ENCODE results near the gene RAB6D.
"Not testable (repeated sequence)": the region's sequence is repeated elsewhere in the genome, so short reads cannot be mapped to it uniquely, and the experiment has no call there.

RAB6D gene

DNA sequence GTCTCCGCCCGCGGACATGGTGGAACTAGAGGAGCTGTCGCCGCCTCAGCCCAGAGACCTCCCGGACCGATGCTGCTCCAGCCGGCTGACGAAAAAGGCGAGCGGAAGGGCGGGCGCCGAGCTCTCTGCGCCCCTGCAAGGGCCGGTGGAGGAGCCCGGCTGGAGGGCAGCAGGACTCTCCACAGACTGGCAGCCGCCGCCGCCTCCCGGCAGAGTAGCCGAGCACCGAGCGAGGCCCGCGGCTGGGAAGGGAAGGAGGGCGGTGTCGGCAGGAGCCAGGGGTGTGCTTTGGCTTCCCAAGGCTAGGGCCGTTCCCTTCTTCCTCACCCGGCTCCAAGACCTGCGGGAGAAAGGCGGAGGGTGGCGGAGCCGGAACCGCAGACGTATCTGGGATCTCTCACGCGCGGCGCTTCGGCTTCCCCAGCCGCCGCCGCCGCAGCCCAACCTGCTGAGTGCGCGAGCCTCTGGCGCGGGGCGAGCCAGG is at the start of gene RAB6D:
Gene RAB6D (minus strand): TSS at position 466 of the 484 bp plus-strand sequence. CDS start 448 bp downstream, at position 18.
- peak within 1 kb of the TSS; percentile 60 for H3K4me3 Mint-ChIP-seq
- H3K9me3 Mint-ChIP-seq; DNase-seq (ENCODE audit: low spot score); H3K4me1 Mint-ChIP-seq (ENCODE audit: low read depth); H3K27ac Mint-ChIP-seq; H3K36me3 Mint-ChIP-seq (ENCODE audit: low read depth): not testable (repeated sequence)
- H3K27me3 Mint-ChIP-seq (ENCODE audit: low read depth) = peaks cover 47% of the 10 kb centered on the region

DNA sequence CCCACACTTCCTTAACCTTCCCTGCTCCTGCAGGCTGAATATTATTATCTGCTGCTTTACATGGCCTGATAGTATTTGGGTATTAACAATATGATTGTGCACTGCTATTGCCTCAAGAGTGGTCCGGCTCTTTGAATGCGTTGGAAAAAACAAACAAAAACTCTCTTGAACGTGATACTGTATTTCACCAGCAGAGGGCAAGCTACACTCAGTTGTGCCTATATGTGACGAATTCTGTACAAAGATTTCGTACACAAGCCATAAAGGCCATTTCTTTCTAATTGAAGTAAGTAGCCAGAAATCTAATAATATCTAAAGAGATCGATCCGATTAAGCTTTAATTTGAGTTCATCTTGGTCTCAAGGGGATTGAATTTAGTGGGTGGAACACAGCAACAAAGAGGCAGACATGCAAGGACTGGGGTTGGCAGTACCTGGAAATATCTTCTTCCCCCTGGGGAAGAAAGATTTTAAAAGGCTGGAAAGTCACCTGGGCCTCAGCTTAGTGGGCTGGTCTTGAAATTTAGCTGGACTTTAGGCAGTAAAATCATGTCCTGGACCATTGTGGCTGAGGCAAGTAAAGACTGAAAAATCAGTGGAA is 49.3 kb upstream of the RAB6D start:
- Mint-ChIP-seq H3K27me3 (ENCODE audit: low read depth) (peaks cover 29% of the 10 kb centered on the region), H3K4me1 (ENCODE audit: low read depth) (peaks cover 12% of the 10 kb centered on the region), H3K9me3 (no peaks in the 10 kb centered on the region), H3K4me3 (no peak overlapping the region), H3K36me3 (ENCODE audit: low read depth) (no peaks in the 10 kb centered on the region), H3K27ac (no peak overlapping the region)
- DNase-seq (ENCODE audit: low spot score) = no peak

DNA sequence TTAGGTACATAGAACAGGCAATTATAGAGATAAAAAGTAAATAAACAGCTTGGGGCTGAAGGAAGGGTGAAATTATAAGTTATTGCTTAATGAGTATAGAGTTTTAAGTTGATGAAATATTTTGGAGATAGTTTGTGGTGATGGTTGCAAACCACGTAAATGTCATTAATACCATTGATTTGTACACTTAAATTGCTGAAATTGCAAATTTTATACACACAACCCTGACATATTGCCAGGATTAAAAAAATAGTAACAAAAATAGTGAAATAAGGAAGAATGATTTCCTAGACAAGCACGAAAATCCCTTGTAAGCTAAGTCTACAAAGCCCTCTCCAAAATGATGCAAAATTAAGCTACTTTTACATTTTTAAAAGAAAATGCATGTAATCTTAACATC is 46.2 kb upstream of the RAB6D start:
- peaks cover 15% of the 10 kb centered on the region for H3K4me1 Mint-ChIP-seq (ENCODE audit: low read depth)
- DNase-seq (ENCODE audit: low spot score) = no peak

DNA sequence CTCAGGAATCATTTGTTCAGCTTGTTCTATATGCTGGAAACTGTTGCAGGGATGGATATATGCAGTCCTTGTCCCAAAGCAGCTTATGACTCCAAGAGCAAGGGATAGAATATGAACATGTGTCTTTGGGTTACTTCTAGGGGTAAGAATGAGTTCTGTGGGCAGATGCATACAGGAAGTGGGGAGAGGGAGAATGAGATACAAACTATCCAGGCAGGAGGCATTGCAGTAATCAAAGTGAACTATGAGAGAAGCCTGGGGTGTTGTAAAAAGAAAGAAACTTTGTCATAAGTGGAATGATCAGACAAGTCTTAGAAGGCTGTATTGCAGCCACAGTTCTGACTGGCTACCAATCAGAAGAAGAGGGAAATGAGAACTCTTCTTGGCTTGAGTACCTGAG is 44.8 kb upstream of the RAB6D start:
- Mint-ChIP-seq H3K4me3 (no peak overlapping the region), H3K9me3 (no peaks in the 10 kb centered on the region), H3K27ac (no peak overlapping the region), H3K27me3 (ENCODE audit: low read depth) (peaks cover 15% of the 10 kb centered on the region), H3K36me3 (ENCODE audit: low read depth) (no peaks in the 10 kb centered on the region), H3K4me1 (ENCODE audit: low read depth) (peaks cover 18% of the 10 kb centered on the region)
- no peak for DNase-seq (ENCODE audit: low spot score)

More for the DNA sequence above, 46.2 kb upstream of the RAB6D start:
- Mint-ChIP-seq H3K27ac (no peak overlapping the region), H3K27me3 (ENCODE audit: low read depth) (peaks cover 12% of the 10 kb centered on the region), H3K36me3 (ENCODE audit: low read depth) (no peaks in the 10 kb centered on the region), H3K9me3 (no peaks in the 10 kb centered on the region), H3K4me3 (no peak overlapping the region)

DNA sequence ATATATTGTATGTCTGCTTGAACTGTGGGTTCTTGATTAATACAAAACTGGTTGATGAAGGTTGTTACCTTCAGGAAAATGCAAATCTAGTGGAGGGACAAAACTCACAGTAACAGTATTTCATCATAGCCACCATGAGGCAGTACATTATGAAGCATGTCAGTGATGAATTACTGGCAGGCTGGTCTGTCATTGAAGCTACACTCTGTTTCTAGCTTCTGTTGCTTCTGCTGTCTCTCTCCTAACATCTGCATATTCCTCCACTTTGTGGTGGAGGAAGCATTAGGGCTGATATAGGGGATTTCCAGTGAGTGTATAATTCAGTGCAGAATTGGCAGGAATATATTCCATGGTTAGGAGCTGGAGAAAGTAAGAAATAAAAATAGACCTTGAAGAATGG is 44.2 kb upstream of the RAB6D start:
- peaks cover 16% of the 10 kb centered on the region for H3K4me1 Mint-ChIP-seq (ENCODE audit: low read depth)
- H3K27me3 Mint-ChIP-seq (ENCODE audit: low read depth) = peaks cover 16% of the 10 kb centered on the region
- H3K4me3 Mint-ChIP-seq = no peak overlapping the region
- H3K9me3 Mint-ChIP-seq = no peaks in the 10 kb centered on the region
- H3K27ac Mint-ChIP-seq = no peak overlapping the region
- DNase-seq (ENCODE audit: low spot score) = no peak
- no peaks in the 10 kb centered on the region for H3K36me3 Mint-ChIP-seq (ENCODE audit: low read depth)

DNA sequence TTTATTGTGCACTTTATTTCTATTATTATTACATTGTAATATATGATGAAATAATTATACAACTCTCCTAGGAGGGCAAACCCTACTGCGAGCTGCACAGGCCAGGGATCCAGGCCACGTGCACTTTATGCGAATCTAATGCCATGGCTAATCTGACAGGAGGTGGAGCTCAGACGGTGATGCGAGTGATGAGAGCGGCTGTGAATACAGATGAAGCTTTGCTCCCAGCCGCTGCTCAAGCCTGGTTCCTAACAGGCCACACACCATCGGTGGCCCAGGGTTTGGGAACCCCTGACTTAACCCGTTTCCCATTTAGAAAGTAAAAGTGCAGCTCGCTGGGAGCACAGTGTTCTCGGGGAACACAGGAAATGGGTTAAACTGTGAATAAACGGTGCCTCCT is 40.8 kb upstream of the RAB6D start:
- H3K4me3 Mint-ChIP-seq = no peak overlapping the region
- H3K36me3 Mint-ChIP-seq (ENCODE audit: low read depth) = no peaks in the 10 kb centered on the region
- DNase-seq (ENCODE audit: low spot score) = no peak
- H3K9me3 Mint-ChIP-seq = no peaks in the 10 kb centered on the region
- H3K27me3 Mint-ChIP-seq (ENCODE audit: low read depth) = peaks cover 28% of the 10 kb centered on the region
- H3K27ac Mint-ChIP-seq = no peak overlapping the region
- peaks cover 17% of the 10 kb centered on the region for H3K4me1 Mint-ChIP-seq (ENCODE audit: low read depth)

DNA sequence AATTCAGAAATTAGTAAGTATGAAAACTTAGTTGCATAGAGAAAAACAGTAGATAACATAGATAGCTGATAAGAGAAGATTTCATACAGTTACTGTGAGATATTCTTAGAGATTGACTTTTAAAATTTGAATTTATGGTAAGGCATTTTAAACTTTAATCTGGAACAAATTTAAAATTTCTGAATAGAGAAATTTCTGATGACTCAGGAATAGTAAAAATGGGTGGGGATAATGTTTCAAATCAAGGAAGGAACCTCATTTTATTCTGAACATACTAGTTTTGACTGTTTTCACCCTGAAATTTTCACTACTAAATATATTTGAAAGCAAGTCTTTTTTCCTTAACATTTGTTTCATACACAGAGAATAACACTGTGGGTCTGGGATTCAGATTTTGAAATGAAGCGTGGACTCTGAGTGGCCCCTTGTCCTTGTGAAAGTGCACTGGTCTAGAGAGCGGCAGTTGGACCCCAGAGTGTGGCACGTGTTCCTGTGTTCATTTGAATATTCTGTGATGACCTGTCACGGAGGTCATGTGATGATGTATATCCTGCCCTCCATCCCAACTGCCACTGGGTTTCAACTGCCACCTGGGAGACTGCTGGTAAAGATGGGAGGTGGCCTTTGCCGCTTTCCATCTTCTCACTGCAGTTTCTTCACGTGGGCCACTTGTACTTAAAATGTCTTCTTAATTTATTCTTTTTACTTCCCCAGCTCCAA is 38.5 kb upstream of the RAB6D start:
- Mint-ChIP-seq H3K4me1 (ENCODE audit: low read depth) (peaks cover 7% of the 10 kb centered on the region), H3K9me3 (no peaks in the 10 kb centered on the region), H3K36me3 (ENCODE audit: low read depth) (no peaks in the 10 kb centered on the region), H3K27me3 (ENCODE audit: low read depth) (peaks cover 23% of the 10 kb centered on the region), H3K4me3 (no peak overlapping the region), H3K27ac (no peak overlapping the region)
- no peak for DNase-seq (ENCODE audit: low spot score)

DNA sequence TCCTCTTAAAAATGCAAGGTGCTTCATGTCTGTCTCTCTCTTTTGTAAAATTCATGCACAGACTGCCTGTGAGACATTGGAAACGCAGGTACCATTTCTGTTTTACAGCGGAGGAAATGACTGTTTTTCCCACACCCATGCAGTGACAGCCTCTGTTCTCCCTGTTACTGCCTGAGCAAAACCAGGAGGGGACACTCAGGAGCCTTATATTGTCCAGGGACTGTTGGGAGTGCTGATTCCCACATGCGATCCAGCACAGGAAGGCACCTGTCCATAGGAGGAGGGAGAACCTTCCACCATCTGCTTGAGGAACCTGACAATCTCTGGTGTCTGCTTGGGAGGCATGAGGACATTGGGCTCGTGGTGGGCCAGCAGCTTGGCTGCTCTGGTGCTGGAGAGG is 36.9 kb upstream of the RAB6D start:
- H3K27me3 Mint-ChIP-seq (ENCODE audit: low read depth) = peaks cover 24% of the 10 kb centered on the region
- DNase-seq (ENCODE audit: low spot score) = no peak
- no peaks in the 10 kb centered on the region for H3K9me3 Mint-ChIP-seq
- H3K27ac Mint-ChIP-seq = no peak overlapping the region
- no peaks in the 10 kb centered on the region for H3K36me3 Mint-ChIP-seq (ENCODE audit: low read depth)
- peaks cover 4% of the 10 kb centered on the region for H3K4me1 Mint-ChIP-seq (ENCODE audit: low read depth)
- H3K4me3 Mint-ChIP-seq = no peak overlapping the region

DNA sequence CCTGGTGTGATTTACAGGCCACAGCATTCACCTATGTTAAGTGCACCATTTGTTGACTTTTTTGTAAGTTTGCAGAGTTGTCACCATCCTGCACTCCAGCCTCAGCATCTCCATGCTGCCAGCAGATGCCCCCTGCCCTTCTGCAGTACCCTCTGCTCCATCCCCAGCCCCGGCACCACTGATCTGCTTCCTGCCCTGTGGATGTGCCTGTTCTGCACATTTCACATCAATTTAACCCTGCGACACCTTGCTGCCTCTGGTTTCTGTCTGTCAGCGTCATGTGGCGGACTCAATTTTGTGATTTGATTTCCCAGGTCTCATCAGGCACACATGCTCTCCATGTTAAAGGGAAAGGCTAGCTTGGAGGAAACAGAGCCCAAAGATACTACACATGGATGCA is 36.5 kb upstream of the RAB6D start:
- not testable (repeated sequence) for H3K4me1 Mint-ChIP-seq (ENCODE audit: low read depth); H3K27ac Mint-ChIP-seq; H3K9me3 Mint-ChIP-seq; DNase-seq (ENCODE audit: low spot score); H3K36me3 Mint-ChIP-seq (ENCODE audit: low read depth); H3K4me3 Mint-ChIP-seq
- H3K27me3 Mint-ChIP-seq (ENCODE audit: low read depth) = peaks cover 27% of the 10 kb centered on the region

DNA sequence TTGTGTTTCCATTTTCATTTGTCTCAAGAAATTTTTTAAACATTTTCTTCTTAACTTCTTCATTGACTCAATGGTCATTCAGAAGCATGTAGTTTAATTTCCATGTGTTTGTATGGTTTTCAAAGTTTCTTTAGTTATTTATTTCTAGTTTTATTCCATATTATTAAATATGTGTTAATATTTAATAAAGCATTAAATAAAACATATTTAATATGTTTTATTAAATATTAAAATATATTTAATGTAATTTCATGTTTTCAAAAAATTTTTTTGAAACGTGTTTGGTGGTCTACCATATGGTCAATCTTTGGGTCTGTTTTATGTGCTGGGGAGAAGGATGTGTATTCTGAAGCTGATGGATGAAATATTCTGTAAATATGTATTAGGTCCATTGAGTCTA is 32.2 kb upstream of the RAB6D start:
- H3K27me3 Mint-ChIP-seq (ENCODE audit: low read depth) = peaks cover 16% of the 10 kb centered on the region
- not testable (repeated sequence) for H3K4me3 Mint-ChIP-seq; H3K27ac Mint-ChIP-seq; H3K36me3 Mint-ChIP-seq (ENCODE audit: low read depth); DNase-seq (ENCODE audit: low spot score); H3K4me1 Mint-ChIP-seq (ENCODE audit: low read depth); H3K9me3 Mint-ChIP-seq

DNA sequence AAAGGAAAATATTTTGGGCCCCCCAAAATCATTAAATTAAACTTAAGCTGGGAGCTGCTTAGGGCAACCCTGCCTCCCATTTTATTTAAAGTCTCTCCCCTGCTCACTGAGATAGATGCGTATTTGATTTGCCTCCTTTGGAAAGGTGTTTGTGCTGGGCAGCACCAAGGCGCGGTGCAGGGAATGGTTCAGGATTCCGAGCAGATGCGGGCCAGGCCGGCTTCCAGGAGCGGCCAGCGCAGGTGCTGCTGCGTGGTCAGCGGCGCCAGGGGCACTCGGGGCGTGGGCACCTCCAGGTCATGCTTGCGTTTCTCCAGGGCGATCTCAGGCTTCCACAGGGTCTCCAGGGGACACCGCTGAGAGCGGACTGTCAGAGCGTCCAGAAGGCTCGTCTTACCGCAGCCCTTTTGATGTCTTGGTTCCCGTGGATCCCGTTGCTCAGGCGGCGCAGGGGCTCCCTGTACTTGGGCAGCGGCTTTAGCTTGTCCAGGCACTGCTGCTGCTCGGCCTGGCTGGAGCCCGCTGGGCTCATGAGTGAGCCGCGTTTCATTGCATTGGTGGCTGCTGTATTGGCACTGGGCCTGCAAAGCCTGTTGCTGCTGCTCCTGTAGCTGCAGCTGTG is 31.2 kb upstream of the RAB6D start:
- H3K9me3 Mint-ChIP-seq; H3K36me3 Mint-ChIP-seq (ENCODE audit: low read depth); H3K27ac Mint-ChIP-seq: not testable (repeated sequence)

DNA sequence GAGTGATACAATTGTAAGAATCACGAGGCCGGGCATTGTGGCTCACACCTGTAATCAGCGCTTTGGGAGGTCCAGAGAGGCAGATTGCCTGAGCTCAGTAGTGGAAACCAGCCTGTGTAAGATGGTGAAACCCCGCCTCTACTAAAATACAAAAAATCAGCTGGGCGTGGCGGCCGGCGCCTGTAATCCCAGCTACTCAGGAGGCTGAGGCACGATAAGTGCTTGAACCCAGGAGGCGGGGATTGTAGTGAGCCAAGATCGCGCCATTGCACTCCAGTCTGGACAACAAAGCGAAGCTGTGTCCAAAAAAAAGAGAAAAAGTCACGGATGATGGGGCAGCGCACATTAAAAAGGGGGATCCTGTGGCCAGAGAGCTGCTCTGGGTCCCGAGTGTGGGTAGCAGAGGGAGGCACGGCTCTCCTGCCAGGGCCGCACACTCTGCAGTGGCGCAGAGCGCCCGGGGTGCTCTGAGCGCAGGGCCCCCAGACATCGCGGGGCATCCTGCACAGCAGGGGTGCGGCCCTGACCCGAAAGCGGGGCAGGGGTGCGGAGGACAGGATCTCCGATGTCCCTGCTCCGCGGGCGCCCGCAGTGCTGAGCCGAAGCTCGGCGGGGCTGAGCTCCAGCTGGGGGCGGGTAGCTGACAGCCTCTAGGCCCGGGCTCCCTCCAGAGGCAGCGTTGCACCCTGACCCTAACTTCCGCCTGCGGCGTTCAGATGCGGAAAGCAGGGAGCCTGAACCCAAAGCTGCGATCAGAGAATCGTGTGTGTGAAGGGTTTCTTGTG is 30.4 kb upstream of the RAB6D start:
- Mint-ChIP-seq H3K4me1 (ENCODE audit: low read depth) (no peaks in the 10 kb centered on the region), H3K4me3 (no peak overlapping the region), H3K9me3 (no peaks in the 10 kb centered on the region), H3K27me3 (ENCODE audit: low read depth) (peaks cover 9% of the 10 kb centered on the region), H3K36me3 (ENCODE audit: low read depth) (no peaks in the 10 kb centered on the region), H3K27ac (no peak overlapping the region)
- no peak for DNase-seq (ENCODE audit: low spot score)

More for the DNA sequence above, 31.2 kb upstream of the RAB6D start:
- DNase-seq (ENCODE audit: low spot score); H3K4me1 Mint-ChIP-seq (ENCODE audit: low read depth); H3K4me3 Mint-ChIP-seq: not testable (repeated sequence)
- peaks cover 12% of the 10 kb centered on the region for H3K27me3 Mint-ChIP-seq (ENCODE audit: low read depth)

DNA sequence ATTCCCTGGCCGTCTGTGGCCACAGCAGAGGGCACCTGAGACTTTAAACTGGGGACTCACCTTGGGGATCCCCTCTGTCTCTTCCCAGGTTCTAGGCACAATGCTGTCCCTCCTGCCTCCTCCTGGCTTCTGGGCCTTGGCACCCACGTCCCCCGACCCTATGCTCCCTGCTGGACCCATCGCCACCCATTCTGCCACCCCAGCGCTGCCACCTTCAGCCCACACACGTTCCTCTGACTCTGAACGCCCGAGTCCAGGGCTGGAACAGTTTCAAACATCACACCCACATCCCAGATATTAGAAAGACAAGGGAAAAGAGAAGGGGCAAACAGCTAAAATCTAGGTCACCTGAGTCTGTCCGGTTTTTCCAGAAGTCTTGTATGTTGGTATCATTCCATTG is 28.0 kb upstream of the RAB6D start:
- H3K27me3 Mint-ChIP-seq (ENCODE audit: low read depth); H3K4me1 Mint-ChIP-seq (ENCODE audit: low read depth); DNase-seq (ENCODE audit: low spot score); H3K27ac Mint-ChIP-seq; H3K9me3 Mint-ChIP-seq; H3K36me3 Mint-ChIP-seq (ENCODE audit: low read depth); H3K4me3 Mint-ChIP-seq: not testable (repeated sequence)

DNA sequence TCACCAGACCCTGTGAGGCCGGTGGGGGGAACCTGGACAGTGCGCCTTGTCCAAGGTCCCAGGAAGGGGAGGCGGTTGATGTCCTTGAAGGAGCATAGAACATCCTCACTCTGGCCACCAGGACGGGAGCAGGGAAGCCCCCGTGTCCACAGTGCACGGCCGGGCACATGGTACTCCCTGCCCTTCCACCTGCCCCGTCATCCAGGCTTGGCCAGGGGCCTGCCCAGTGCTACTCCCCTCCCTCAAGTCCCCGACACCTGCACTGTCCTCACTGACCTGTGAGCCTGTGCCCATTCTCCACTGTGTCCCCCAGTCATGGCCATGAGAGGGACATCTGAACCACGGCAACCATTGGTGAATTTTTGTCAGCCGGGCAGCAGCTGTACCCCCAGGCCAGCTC is 27.5 kb upstream of the RAB6D start:
- DNase-seq (ENCODE audit: low spot score); H3K36me3 Mint-ChIP-seq (ENCODE audit: low read depth); H3K27me3 Mint-ChIP-seq (ENCODE audit: low read depth); H3K4me3 Mint-ChIP-seq; H3K27ac Mint-ChIP-seq; H3K4me1 Mint-ChIP-seq (ENCODE audit: low read depth); H3K9me3 Mint-ChIP-seq: not testable (repeated sequence)
